NCI-H2196 (cell line): ENCODE results near the gene PIK3R4.

Experiments
- DNase-seq: peaks from one replicate; lab custom pipeline; 2025; ENCODE audit not compliant: unreplicated experiment; lab: John Stamatoyannopoulos, UW

PIK3R4 gene

DNA sequence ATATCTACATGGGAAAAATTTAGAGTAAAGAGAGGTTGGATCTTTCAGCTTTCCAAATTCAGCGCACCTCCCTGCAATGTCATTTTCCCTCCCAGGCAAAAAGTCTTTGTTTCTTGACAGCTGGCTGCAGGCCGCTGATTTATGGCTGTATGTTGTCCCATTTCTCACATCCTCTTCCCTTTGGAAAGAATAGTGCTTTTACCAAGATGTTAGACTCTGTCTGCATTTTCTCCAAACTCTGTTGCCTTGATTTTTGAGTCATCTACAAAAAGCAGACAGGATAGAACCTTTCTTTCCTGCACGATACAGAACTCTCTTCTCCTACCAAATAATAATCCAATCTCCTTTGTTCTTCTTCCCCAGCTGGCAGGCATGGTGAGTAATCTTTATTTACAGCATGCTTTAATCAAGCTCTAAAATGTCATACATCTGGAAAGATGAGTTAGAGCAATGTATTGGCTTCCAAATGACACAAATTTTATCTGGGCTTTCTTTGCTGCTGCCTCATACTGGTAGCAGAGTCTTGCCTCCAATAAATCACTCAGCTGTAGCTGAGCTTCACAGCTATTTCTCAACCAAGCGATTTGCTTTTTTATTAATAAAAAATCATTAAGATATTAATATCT, 101.9 kb downstream of the PIK3R4 start:
- no peak for DNase-seq

- DNase-seq, result no peak
Observed at GRCh38 chr3:130640027-130640426, 106.6 kb downstream of the PIK3R4 start.

DNA sequence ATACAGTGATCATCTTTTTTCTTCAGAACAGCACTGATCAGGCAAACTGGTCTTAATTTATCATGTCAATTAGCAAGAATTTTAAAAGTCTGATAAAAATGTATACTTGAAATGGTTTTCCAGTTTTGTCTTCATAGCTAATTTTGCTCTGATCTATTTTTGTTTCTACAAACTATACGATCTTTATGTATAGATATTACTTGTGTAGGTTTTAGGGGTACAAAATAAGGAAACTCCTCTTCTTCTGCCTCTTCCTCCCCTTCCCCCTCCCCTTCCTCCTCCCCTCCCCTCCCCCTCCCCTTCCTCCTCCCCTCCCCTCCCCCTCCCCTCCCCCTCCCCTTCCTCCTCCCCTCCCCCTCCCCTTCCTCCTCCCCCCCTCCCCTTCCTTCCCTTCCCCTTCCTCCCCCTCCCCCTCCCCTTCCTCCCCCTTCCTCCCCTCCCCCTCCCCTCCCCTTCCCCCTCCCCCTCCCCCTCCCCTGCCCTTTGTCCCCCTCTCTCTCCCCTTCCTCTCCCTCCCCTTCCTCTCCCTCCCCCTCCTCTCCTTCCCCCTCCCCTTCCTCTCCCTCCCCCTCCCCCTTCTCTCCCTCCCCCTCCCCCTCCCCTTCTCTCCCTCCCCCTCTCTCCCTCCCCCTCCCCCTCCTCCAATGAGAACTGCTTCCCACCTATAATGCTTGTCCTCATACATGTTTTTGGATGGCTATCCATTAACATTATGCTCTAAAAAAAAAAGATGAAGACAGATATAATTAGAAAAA, 110.0 kb downstream of the PIK3R4 start:
- no peak for DNase-seq

- DNase-seq, result no peak
Observed at GRCh38 chr3:130635978-130636377, 110.7 kb downstream of the PIK3R4 start.

GRCh38 chr3:130635285-130635684, 111.3 kb downstream of the PIK3R4 start:
- DNase-seq, result no peak
